HCT116 (cell line): ENCODE measurements around the gene PRLH. TPM values are rescaled to one million over a fixed set of nuclear protein-coding genes. Genes with fewer than 3 reads are reported as not detected.

ENCODE experiments used
- ATAC-seq: fragments of 200-7000 bp; cut with Tn5 transposase; 2 replicates; pipeline ENCODE4 v1.9.1; 2020; ENCODE audit warnings: mild to moderate bottlenecking, moderate library complexity
- BruUV-seq: library from RNA; stranded (reverse); fragments of 400-500 nt; replicated peaks from 2 replicates; lab custom pipeline; 2021; lab: Mats Ljungman, UMichigan
- CTCF ChIA-PET: fragments of 300-600 bp; sonication (Branson Sonifier 250); formaldehyde crosslinking; loops from one replicate; lab custom pipeline; 2021; ENCODE audit warnings: antibody characterized with exemption; lab: Charles Lee
- POLR2A ChIA-PET: fragments of 300-600, 350-600 bp; sonication (Branson Sonifier 250); formaldehyde crosslinking; loops from one replicate; lab custom pipeline; 2021; ENCODE audit warnings: antibody characterized with exemption; lab: Charles Lee
- RAD21 ChIA-PET, 2 experiments: fragments of 300-600 bp; sonication (Branson Sonifier 250); formaldehyde crosslinking; loops; one replicate each; lab custom pipeline; 2023; ENCODE audit warnings: low total read pairs in 2 of 2; ENCODE audit not compliant: uncharacterized antibody in 2 of 2, unreplicated experiment in 2 of 2, low non-redundant PET in 1 of 2; lab: Charles Lee
- DNase-seq: peaks from one replicate; pipeline ENCODE4 v3.0.0-alpha.2; 2010; ENCODE audit warnings: low read depth, low spot score
- H2AFZ ChIP-seq: fragments of 200-600 bp; shearing (Covaris generic), sonication (generic); 2 replicates; pipeline ENCODE4 v1.6.1; 2017; ENCODE audit warnings: low read depth, mixed run types, mixed read lengths, antibody characterized with exemption, low read length; ENCODE audit not compliant: poor library complexity, severe bottlenecking
- H3K27ac ChIP-seq: 2 replicates; pipeline ENCODE4 v1.5.1; 2012; ENCODE audit warnings: low read depth, low read length
- H3K27me3 ChIP-seq: fragments of 200-600 bp; sonication (generic); 2 replicates; pipeline ENCODE4 v1.6.1; 2016; ENCODE audit warnings: mixed run types, low read length, mixed read lengths; ENCODE audit not compliant: insufficient read depth
- H3K36me3 ChIP-seq, 2 experiments: fragments of 200-500 bp in 1 of 2; fragments of 200-600 bp in 1 of 2; sonication (Bioruptor generic) in 1 of 2; sonication (generic) in 1 of 2; 2 replicates each; pipeline versions ENCODE4 v1.5.1 to v1.6.1; 2014 to 2016; ENCODE audit warnings: low read length in 2 of 2, inconsistent platforms in 1 of 2, mixed read lengths in 1 of 2, mixed run types in 1 of 2; ENCODE audit not compliant: insufficient read depth in 2 of 2, control insufficient read depth in 1 of 2
- H3K4me1 ChIP-seq, 2 experiments: fragments of 200-600 bp in 1 of 2; sonication (generic) in 1 of 2; 2 replicates each; pipeline versions ENCODE4 v1.5.1 to v1.6.1; 2012 to 2017; ENCODE audit warnings: low read length in 2 of 2, inconsistent platforms in 1 of 2, mild to moderate bottlenecking in 1 of 2, mixed read lengths in 1 of 2, mixed run types in 1 of 2, moderate library complexity in 1 of 2; ENCODE audit not compliant: insufficient read depth in 2 of 2, control insufficient read depth in 1 of 2
- H3K4me2 ChIP-seq: fragments of 200-600 bp; sonication (generic); 2 replicates; pipeline ENCODE4 v1.6.1; 2017; ENCODE audit warnings: mixed run types, low read length, mixed read lengths
- H3K4me3 ChIP-seq, 2 experiments: fragments of 200-600 bp in 1 of 2; sonication (generic) in 1 of 2; replicated peaks in 1 of 2; 2 replicates each; pipeline ENCODE4 v1.5.1; 2011 to 2016; ENCODE audit warnings: low read length in 2 of 2, control low read depth in 1 of 2, low read depth in 1 of 2, mild to moderate bottlenecking in 1 of 2, mixed read lengths in 1 of 2, mixed run types in 1 of 2
- H3K79me2 ChIP-seq: fragments of 200-600 bp; sonication (generic); 2 replicates; pipeline ENCODE4 v1.6.1; 2017; ENCODE audit warnings: mild to moderate bottlenecking, mixed run types, low read length, moderate library complexity, mixed read lengths; ENCODE audit not compliant: insufficient read depth
- H3K9ac ChIP-seq: fragments of 200-600 bp; sonication (generic); 2 replicates; pipeline ENCODE4 v1.6.1; 2016; ENCODE audit warnings: low read length, mixed read lengths
- H3K9me2 ChIP-seq: fragments of 200-600 bp; sonication (generic), shearing (Covaris generic); 2 replicates; pipeline ENCODE4 v1.6.1; 2017; ENCODE audit warnings: mixed run types, mild to moderate bottlenecking, moderate library complexity; ENCODE audit not compliant: insufficient read depth
- H3K9me3 ChIP-seq, 2 experiments: fragments of 200-500 bp in 1 of 2; fragments of 200-600 bp in 1 of 2; sonication (Bioruptor generic) in 1 of 2; sonication (generic) in 1 of 2; 2 replicates each; pipeline ENCODE4 v1.6.1; 2014 to 2017; ENCODE audit warnings: low read length in 2 of 2, mixed read lengths in 2 of 2, inconsistent platforms in 1 of 2, low read depth in 1 of 2, mild to moderate bottlenecking in 1 of 2, mixed run types in 1 of 2, moderate library complexity in 1 of 2; ENCODE audit not compliant: control insufficient read depth in 1 of 2, insufficient read depth in 1 of 2
- H4K20me1 ChIP-seq: fragments of 200-600 bp; sonication (generic), shearing (Covaris generic); 2 replicates; pipeline ENCODE4 v1.6.1; 2017; ENCODE audit warnings: mixed run types, mild to moderate bottlenecking, moderate library complexity; ENCODE audit not compliant: insufficient read depth
- RAD21 ChIP-seq: IDR thresholded peaks from 2 replicates; pipeline ENCODE4 v1.6.1; 2012; ENCODE audit warnings: low read depth, mild to moderate bottlenecking
- SIN3A ChIP-seq: IDR thresholded peaks from 2 replicates; pipeline ENCODE4 v1.6.1; 2012; ENCODE audit warnings: low read depth
- intact Hi-C: fragments of 100-400 bp; cut with micrococcal nuclease; formaldehyde crosslinking; loops from 2 replicates; pipeline ENCODE4 v1.10.0; 2022
- total RNA-seq: library from RNA; stranded (reverse); gene quantifications from one replicate; pipeline ENCODE4 v1.2.1, GENCODE V29; 2021; ENCODE audit not compliant: unreplicated experiment
- TF ChIP-seq, protein P1 (sequence below): IDR thresholded peaks from 2 replicates; pipeline ENCODE4 v1.6.1; 2012; ENCODE audit warnings: low read depth

PRLH gene
- total RNA-seq, 1 experiment from 2014 or later, result not detected

DNA sequence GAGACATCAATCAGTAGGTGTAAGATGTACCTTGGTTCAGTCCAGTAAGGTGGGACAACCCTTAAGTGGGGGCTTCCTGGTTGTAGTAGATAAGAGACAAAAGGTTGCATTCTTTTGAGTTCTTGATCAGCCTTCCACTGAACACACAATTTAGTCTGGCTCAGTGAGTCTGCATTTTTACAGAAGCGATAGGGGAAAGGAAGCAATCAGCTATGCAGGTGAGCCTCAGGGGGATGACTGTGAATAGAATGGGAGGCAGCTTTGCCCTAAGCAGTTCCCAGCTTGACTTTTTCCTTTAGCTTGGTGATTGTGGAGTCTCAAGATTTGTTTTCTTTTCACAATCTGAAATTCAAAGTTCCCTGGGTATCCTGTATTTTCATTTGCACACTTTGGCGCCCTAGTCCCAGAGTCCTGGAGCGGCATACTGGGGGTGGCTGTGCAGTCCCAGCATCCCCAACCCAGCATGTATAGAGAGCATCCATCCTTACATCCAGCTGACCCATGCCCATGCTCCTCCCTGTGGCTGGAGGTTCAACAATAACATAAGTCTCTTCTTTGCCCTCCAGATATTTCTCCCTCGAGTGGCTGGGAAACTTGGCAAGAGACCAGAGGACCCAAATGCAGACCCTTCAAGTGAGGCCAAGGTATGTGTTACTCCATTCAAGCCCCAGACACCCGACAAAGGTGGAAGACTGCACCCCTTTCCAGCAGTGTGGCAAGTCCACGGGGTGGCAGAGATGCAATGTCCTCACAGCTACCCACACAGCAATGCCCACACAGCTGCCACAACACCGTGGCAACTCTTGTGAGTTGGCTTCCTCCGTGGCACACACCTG, 20.1 kb upstream of the PRLH start:
- no peak overlapping the region for H3K27ac ChIP-seq
- H3K9me2 ChIP-seq, result no peaks in the 10 kb centered on the region
- RAD21 ChIA-PET, result no interaction called here
- no TSS peak for BruUV-seq
- ATAC-seq, result no peak
- H3K4me3 ChIP-seq, result no peak overlapping the region
- H3K9me3 ChIP-seq, result no peaks in the 10 kb centered on the region
- H2AFZ ChIP-seq, result no peak overlapping the region
- no peaks in the 10 kb centered on the region for H3K4me1 ChIP-seq
- no peaks in the 10 kb centered on the region for H3K27me3 ChIP-seq
- CTCF ChIA-PET, result no interaction called here
- no peaks in the 10 kb centered on the region for H3K79me2 ChIP-seq
- DNase-seq, result no peak
- H4K20me1 ChIP-seq, result no peaks in the 10 kb centered on the region
- peaks cover 17 to 26% of the 10 kb centered on the region in 2 experiments for H3K36me3 ChIP-seq
- POLR2A ChIA-PET, result no interaction called here
- TF ChIP-seq, protein P1, sequence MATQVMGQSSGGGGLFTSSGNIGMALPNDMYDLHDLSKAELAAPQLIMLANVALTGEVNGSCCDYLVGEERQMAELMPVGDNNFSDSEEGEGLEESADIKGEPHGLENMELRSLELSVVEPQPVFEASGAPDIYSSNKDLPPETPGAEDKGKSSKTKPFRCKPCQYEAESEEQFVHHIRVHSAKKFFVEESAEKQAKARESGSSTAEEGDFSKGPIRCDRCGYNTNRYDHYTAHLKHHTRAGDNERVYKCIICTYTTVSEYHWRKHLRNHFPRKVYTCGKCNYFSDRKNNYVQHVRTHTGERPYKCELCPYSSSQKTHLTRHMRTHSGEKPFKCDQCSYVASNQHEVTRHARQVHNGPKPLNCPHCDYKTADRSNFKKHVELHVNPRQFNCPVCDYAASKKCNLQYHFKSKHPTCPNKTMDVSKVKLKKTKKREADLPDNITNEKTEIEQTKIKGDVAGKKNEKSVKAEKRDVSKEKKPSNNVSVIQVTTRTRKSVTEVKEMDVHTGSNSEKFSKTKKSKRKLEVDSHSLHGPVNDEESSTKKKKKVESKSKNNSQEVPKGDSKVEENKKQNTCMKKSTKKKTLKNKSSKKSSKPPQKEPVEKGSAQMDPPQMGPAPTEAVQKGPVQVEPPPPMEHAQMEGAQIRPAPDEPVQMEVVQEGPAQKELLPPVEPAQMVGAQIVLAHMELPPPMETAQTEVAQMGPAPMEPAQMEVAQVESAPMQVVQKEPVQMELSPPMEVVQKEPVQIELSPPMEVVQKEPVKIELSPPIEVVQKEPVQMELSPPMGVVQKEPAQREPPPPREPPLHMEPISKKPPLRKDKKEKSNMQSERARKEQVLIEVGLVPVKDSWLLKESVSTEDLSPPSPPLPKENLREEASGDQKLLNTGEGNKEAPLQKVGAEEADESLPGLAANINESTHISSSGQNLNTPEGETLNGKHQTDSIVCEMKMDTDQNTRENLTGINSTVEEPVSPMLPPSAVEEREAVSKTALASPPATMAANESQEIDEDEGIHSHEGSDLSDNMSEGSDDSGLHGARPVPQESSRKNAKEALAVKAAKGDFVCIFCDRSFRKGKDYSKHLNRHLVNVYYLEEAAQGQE, result no peak
- no peak for TF ChIP-seq RAD21
- no peak overlapping the region for H3K4me2 ChIP-seq
- intact Hi-C loops, result no loop called here
- H3K9ac ChIP-seq, result no peak overlapping the region

GRCh38 chr2:237546876-237547395, 19.4 kb upstream of the PRLH start:
- no peaks in the 10 kb centered on the region for H3K27me3 ChIP-seq
- no TSS peak for BruUV-seq
- no peaks in the 10 kb centered on the region for H3K79me2 ChIP-seq
- DNase-seq (no peak), ATAC-seq (peak; percentile 9; the same call in 1 of the 2 replicates)
- H3K9ac ChIP-seq, result no peak overlapping the region
- H2AFZ ChIP-seq, result no peak overlapping the region
- H3K4me3 ChIP-seq, result no peak overlapping the region
- ChIA-PET CTCF (no interaction called here), RAD21 (no interaction called here), POLR2A (no interaction called here)
- no peak for TF ChIP-seq SIN3A
- intact Hi-C loops, result no loop called here
- H3K4me2 ChIP-seq, result no peak overlapping the region
- no peak overlapping the region for H3K27ac ChIP-seq
- H3K9me2 ChIP-seq, result no peaks in the 10 kb centered on the region
- peaks cover 17 to 29% of the 10 kb centered on the region in 2 experiments for H3K36me3 ChIP-seq
- H4K20me1 ChIP-seq, result no peaks in the 10 kb centered on the region
- H3K4me1 ChIP-seq, result no peaks in the 10 kb centered on the region
- H3K9me3 ChIP-seq, result no peaks in the 10 kb centered on the region
